Spleen (tissue), 7 donors: ENCODE measurements around the gene GPR180.

Experiments
- POLR2A ChIP-seq, 3 donors: fragments of 450-650 bp; IDR thresholded peaks; one replicate each; pipeline ENCODE4 v1.5.1; 2017; ENCODE audit warnings: antibody characterized with exemption in 3 of 3, mild to moderate bottlenecking in 1 of 3
- POLR2AphosphoS5 ChIP-seq, 3 donors: sonication (generic); formaldehyde crosslinking; IDR thresholded peaks; one replicate each; pipeline ENCODE4 v1.5.1; 2017; ENCODE audit warnings: antibody characterized with exemption in 3 of 3
- TF ChIP-seq, protein P1 (sequence below), 11 experiments: fragments of 200-600 bp in 7 of 11; fragments of 450-650 bp in 4 of 11; sonication (generic) in 4 of 11; IDR thresholded peaks in 8 of 11; conservative IDR thresholded peaks in 3 of 11; 1 replicate in 7 of 11; 2 replicates in 4 of 11; pipeline versions ENCODE4 v1.4.0 to v1.8.0; 2016 to 2021; ENCODE audit warnings: antibody characterized with exemption in 11 of 11, inconsistent platforms in 4 of 11, mild to moderate bottlenecking in 1 of 11
- donor health status: DM: no; HTN: no; CAD: no; lungs with moderate emphysema.
- donor health status: DM: no; HTN: no; CAD: no.
- donor health status: DM: no; HTN: no; CAD: no.

DNA sequence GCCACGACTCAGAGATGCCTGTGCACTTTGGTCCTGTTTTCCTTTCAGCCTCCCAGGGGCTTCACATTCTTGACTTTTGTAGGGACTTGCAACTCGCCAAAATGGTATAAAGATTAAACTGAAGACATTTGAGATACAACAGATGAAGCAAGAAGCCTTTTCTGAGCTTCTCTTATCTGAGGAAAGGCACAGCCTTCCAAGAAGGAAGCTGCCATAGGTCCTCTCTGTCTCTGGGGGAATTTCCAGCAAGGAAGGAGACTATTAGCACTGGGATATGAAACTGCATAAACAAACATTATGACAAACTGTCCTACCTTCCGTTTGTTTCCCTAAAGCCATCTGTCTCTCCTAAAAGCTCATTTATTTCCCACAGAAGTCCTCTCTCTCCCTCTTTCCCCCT lies 45.0 kb upstream of the GPR180 start:
- TF ChIP-seq, protein P1, sequence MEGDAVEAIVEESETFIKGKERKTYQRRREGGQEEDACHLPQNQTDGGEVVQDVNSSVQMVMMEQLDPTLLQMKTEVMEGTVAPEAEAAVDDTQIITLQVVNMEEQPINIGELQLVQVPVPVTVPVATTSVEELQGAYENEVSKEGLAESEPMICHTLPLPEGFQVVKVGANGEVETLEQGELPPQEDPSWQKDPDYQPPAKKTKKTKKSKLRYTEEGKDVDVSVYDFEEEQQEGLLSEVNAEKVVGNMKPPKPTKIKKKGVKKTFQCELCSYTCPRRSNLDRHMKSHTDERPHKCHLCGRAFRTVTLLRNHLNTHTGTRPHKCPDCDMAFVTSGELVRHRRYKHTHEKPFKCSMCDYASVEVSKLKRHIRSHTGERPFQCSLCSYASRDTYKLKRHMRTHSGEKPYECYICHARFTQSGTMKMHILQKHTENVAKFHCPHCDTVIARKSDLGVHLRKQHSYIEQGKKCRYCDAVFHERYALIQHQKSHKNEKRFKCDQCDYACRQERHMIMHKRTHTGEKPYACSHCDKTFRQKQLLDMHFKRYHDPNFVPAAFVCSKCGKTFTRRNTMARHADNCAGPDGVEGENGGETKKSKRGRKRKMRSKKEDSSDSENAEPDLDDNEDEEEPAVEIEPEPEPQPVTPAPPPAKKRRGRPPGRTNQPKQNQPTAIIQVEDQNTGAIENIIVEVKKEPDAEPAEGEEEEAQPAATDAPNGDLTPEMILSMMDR (IDR thresholded peaks at IDR 0.05 in 8 of 11, conservative IDR thresholded peaks at IDR 0.05 in 3 of 11): no peak
- TF ChIP-seq POLR2A (IDR thresholded peaks at IDR 0.05) (no peak), POLR2AphosphoS5 (IDR thresholded peaks at IDR 0.05) (no peak)
